Globus pallidus (tissue), 1 donor: Measurements from ENCODE around the gene NOL3.

Experiments
- DNase-seq: peaks from one replicate; pipeline ENCODE4 v3.0.0-alpha.2; 2015; ENCODE audit warnings: low spot score

The NOL3 gene

DNA sequence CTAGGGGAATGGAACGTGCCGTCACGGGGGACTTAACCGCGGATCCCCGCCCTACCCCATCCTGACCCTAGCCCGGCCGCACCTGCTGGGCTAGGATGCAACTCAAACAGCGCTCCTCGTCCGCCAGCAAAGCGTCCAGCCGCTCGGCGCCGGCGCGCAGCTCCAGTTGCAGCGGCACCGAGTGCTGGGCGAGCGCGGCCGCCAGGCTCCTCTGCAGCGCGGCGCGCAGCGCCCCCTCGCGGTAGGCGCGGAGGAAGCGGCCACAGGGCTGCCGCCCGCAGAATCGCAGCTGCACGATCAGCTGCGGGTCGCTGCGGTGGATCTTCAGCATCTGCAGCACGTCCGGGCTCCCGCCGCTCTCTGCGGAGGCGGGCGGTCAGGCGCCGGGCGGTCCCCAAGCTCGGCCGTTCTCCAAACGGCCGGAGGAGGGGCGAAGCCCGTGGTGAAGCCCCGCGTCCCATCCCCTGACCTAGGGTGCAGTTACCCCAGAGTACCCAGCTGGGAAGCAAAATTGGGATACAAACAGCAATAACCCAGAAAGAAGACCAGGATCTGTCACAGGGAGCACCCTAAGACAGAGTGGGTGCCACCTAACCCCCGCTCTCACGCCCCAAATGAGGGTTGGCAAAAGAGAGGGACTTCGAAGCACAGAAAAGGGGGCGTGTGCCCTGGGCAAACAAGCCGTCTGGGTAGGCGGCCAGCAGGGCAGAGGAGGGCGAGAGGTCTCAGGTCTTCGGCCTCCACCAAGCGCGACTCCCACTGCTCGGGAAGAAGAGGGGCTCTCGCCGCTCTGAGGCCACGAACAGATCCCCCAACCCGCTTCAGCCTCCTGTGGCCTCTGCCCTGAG is 14.8 kb upstream of the NOL3 start:
- peak; percentile 72 for DNase-seq

- DNase-seq = no peak
Observed at GRCh38 chr16:67156143-67156844, 14.0 kb upstream of the NOL3 start.

DNA sequence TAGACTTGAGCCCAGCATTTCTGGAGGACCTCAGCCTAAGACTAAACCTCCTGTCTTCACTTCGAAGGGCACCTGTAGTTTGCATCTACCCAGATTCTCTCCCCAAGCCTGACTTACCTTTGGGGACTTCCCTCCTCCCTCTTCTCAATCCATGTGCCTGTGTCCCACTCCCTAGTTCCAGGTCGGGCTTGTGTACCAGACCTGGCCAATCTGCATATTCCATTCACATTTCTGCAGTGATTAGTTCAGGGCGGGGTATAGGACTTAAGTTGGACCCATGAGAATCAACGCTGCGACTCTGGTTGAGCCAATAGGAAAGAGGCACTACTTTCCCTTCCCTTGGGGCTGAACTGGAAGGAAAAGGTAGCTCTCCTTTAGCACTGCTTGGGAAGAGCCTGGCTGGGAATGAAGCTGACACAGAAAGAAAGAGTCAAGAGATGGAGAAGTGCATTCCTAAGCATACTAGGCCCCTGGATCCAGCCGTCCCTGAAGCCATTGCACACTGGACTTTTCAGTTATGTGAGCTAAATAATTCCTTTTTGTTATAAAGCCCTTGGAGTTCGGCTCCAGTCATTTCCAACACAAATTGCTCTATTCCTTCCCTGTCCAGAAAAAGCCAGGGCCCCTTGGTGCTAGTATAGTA is 13.1 kb upstream of the NOL3 start:
- no peak for DNase-seq

- no peak for DNase-seq
Observed at GRCh38 chr16:67157892-67158635, 12.3 kb upstream of the NOL3 start.

- DNase-seq = no peak
Observed at GRCh38 chr16:67158637-67159600, 11.4 kb upstream of the NOL3 start.

GRCh38 chr16:67161595-67162058 is 8.7 kb upstream of the NOL3 start:
- no peak for DNase-seq

DNA sequence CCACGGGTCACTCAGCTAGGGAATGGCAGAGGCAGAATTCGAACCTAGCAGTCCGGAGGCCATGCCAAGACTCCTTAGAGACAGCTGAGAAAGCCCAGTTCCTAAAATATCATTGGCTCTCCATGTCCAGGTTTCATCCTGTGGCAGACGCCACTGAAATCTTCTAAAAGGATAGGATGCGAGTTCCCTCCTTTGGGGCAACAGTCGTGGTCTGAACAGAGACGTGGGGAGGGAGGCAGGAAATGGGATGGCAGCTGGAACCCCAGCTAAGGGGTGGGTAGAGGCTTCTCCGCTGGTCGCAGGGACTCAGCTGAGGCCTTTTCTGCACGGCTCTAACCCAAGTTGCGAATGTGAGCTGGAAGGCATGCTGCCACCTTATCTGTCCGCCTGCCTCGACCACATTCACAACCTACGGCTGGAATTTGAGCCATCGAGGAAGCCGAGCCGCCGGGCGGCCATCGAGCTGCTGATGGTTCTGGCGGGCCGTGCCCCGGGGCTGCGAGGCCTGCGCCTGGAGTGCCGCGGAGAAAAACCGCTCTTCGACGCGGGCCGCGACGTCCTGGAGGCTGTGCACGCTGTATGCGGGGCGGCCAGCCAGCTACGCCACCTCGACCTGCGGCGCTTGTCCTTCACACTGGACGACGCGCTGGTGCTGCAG is 7.7 kb upstream of the NOL3 start:
- no peak for DNase-seq

DNA sequence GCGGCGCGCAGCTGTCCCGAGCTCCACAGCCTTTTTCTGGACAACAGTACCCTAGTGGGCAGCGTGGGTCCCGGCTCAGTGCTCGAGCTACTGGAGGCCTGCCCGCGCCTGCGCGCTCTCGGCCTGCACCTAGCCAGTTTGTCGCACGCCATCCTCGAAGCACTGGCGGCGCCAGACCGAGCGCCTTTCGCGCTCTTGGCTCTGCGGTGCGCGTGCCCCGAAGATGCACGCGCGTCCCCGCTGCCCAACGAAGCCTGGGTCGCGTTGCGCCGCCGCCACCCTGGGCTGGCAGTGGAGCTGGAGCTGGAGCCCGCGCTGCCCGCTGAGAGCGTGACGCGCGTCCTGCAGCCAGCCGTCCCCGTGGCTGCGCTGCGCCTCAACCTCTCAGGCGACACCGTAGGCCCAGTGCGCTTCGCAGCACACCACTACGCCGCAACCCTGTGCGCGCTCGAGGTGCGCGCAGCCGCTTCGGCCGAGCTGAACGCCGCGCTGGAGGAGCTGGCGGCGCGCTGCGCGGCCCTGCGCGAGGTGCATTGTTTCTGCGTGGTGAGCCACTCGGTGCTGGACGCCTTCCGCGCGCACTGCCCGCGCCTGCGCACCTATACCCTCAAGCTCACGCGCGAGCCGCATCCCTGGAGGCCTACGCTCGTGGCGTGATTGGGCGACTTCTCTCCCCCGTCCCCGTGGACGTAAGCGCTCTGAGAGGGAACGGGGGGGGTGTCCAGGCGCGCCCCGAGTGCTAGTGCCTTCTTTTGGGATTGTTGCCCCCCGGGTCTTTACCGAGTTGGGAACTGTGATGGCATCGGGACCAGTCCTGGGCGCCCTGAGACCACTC is 7.0 kb upstream of the NOL3 start:
- DNase-seq = no peak

DNA sequence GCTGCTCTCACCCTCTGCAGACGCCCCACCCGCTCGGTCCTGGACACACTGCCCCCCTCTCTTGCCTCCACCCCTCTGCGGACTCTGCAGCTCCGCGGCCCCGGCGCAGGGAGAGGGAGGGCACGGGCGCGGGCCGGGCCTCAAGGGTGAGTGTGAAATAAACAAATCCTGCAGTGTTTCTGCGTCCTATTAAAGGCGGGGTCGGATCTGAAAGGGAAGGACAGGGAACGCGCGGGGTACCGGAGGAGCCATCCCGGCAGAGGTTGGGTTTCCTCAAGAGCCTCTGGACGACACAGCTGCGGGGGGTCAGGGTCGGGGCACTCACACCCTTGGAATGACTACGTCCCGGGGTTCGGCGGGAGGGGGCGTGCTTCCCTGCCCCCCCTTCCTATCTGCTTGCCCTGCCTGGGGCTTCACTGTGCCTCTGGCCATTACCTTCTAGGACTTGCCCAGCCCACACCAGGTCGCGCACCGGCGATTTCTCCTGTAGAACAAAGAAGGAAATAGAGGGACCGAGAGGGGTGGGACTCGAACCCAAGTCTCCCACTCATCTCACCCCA is 6.3 kb upstream of the NOL3 start:
- no peak for DNase-seq

DNA sequence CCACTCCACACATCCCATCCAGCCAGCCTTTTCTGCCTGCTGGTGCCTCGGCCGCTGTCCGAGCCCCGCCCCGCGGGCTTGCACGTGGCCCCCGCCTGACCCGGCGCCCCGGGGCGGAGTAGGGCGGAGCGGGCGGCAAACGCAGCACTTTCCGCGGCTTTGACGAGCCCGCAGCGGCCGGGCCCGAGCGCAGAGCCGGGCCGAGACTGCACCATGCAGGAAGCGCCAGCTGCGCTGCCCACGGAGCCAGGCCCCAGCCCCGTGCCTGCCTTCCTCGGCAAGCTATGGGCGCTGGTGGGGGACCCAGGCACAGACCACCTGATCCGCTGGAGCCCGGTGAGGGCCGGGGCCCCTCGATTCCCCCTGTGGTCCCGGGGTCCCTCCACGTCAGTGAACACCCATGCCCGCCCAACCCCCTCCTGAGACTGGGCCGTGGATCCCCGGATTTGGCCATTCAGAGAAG is 5.7 kb upstream of the NOL3 start, which contains the start of gene HSF4:
Gene HSF4 (plus strand): TSS at position 147 of the 463 bp plus-strand sequence. CDS start 67 bp downstream, at position 214.
- DNase-seq = no peak

- DNase-seq = no peak
Observed at GRCh38 chr16:67165121-67166078, 4.9 kb upstream of the NOL3 start.

GRCh38 chr16:67166110-67166547 is 4.2 kb upstream of the NOL3 start:
- DNase-seq = no peak

GRCh38 chr16:67166598-67167168 is 3.7 kb upstream of the NOL3 start:
- DNase-seq = no peak

DNA sequence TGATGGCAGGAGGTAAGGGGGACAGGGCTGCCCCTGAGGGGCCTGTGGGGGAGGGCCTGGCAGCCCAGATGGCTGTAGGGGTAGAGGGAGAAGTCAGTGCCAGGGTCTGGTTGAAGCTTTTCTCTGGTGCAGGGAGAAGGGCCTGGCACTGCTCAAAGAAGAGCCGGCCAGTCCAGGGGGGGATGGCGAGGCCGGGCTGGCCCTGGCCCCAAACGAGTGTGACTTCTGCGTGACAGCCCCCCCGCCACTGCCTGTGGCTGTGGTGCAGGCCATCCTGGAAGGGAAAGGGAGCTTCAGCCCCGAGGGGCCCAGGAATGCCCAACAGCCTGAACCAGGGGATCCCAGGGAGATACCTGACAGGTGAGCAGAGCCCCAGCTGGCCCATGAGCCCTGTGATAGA is 2.8 kb upstream of the NOL3 start:
- no peak for DNase-seq

DNA sequence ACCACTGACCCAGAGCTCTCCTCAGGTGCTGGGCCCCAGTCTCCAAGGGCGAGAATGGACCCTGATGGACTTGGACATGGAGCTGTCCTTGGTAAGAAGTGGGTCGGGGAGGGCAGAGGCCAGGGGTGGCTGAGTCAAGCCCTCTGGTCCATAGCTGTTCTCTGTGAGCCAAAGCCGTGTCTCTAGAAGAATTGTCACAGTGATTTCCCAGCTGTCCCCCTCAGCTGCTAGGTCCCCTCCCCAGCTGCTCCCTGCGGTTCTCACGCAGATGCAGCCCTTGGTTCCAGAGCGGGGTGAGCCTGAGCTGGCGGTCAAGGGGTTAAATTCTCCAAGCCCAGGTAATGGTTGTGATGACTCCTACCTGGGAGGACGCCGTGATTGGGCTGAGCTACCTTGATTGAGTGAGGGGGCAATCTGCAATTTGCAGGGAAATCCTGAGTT is 1.3 kb upstream of the NOL3 start:
- DNase-seq = no peak

DNA sequence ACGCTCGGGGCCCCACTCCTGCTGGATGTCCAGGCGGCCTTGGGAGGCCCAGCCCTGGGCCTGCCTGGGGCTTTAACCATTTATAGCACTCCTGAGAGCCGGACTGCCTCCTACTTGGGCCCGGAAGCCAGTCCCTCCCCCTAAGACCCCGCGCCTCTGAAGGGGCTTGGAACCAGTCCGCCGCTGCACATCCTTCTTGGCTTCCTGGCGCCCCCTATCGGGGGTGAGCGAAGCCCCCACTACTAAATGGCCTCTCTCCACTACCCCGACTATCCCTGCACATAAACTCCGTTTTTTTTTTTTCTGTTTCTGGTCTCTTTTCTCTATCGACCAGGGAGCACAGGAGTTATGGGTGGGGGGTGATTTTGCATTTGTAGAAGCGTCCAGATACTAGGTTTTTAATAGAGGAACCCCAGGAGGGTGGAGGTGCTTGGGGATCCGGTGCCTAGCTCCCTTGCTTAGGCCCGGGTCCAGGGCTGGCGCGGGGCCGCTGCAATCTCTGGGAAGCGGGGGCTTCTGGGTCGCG is 633 bp upstream of the NOL3 start:
- DNase-seq = no peak
